Subcutaneous adipose tissue (tissue), 4 donors: ENCODE results near the gene NLK. TPM values are rescaled to one million over a fixed set of nuclear protein-coding genes. Genes with fewer than 3 reads are reported as not detected.

Source experiments
- total RNA-seq, 4 donors: library from RNA; depleted of rRNA; stranded (reverse); fragments of >200 nt; gene quantifications; one replicate each; pipeline ENCODE4 v1.1.0, GENCODE V29; 2016
- TF ChIP-seq, protein P1 (sequence below): fragments of 450-650 bp; IDR thresholded peaks from one replicate; pipeline ENCODE4 v1.5.1; 2016; ENCODE audit warnings: low read depth, mild to moderate bottlenecking, control low read depth, antibody characterized with exemption, moderate library complexity

NLK gene
- total RNA-seq, 4 donors from 2014 or later: 18.1 to 33.4 (median 22.8) TPM

DNA sequence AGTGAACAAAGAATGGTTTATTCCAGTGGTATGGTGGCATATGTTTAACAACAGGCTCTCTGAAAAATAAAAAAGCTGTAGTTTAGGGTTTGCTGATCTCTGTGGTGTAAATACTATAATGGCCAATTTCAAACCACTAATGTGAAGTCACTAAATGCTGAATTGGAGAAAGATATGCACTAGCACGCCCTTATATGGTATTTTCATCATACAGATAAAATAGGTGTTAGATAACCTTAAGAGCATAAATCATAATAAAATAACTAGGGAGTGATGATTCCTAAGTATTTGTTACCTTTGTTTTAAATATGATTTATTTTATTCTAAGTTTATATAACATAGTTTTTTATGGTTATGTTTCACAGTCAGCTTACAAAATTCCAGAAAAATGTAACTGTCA is 17.2 kb downstream of the NLK start:
- TF ChIP-seq, protein P1, sequence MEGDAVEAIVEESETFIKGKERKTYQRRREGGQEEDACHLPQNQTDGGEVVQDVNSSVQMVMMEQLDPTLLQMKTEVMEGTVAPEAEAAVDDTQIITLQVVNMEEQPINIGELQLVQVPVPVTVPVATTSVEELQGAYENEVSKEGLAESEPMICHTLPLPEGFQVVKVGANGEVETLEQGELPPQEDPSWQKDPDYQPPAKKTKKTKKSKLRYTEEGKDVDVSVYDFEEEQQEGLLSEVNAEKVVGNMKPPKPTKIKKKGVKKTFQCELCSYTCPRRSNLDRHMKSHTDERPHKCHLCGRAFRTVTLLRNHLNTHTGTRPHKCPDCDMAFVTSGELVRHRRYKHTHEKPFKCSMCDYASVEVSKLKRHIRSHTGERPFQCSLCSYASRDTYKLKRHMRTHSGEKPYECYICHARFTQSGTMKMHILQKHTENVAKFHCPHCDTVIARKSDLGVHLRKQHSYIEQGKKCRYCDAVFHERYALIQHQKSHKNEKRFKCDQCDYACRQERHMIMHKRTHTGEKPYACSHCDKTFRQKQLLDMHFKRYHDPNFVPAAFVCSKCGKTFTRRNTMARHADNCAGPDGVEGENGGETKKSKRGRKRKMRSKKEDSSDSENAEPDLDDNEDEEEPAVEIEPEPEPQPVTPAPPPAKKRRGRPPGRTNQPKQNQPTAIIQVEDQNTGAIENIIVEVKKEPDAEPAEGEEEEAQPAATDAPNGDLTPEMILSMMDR: no peak

DNA sequence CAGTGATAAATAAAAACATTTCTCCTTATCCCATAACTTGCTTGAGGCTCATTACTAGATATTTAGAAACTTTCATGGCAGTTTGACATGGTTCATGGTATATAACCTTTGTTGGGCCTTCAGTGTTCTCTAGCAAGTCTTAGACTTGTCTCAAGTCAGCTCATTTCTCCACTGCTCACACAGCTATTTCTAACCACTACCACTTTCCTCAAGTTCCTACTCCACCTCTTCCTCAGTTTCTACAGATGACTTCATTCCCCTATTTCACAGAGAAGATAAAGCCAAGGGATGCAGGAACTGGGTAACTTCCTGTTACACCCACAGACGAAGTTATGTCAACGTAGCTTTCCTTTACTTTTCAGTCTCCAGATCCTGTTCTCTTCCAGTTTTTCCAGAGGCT is 23.2 kb downstream of the NLK start:
- TF ChIP-seq, protein P1: no peak

DNA sequence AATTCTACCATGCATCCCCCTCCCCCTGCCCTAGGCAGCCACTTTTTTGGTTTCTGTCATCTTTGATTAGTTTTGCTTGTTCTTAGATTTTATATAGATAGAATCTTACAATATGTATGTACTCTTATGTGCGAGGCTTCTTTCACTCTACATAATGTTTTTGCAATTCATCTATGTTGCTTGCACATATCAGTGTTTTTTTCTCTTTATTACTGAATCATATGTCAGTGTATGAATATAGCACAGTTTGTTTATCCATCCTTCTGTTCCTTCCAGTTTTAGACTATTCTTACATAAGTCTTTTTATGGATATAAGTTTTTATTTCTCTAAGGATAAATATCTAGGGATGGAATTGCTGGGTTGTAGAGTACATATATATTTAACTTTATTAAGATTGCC is 26.6 kb downstream of the NLK start:
- TF ChIP-seq, protein P1: no peak

DNA sequence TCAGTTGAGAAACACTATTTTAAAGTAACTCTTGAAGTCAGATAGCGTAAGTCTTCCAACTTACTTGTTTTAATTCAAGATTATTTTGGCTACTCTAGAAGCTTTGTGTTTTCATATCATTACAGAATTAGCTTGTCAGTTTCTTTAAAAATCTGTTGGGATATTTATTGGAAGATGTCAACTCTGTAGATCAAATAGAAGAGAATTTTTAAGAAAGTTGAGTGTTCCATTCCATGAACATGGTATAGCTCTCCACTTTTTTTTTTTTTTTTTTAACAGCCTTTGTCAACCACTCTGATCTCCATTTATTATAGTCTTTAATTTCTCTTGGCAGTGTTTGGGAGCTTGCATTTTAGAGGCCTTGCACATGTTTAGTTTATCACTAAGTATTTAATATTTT is 28.7 kb downstream of the NLK start:
- TF ChIP-seq, protein P1: no peak

DNA sequence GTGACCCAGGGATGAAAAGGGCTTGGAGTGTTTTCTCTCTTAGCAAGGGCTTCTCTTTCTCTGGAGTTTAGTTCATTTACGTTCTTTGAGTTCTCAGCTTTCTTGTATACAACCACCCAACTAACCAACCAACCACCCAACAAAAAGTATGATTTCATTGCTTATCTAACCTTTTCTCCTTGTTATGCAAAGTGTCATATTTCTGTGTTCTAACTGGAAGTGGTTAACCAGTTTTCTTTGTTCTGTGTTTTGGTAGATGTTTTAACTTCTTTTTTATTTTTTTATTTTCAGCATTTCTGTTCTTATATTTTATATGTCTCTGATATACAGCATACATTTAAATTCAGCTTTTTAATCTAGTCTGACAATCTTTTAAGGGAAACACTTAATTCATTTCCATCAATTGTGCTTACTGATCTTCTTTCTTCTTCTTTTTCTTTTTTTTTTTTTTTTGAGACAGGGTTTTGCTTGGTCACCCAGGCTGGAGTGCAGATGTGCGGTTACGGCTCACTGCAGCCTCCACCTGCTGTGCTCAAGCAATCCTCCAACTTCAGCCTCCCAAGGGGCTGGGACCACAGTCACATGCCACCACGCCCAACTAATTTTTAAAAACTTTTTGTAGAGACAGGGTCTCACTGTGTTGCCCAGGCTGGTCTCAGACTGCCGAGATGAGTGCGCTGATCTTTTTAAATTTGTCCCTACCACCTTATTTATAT is 29.6 kb downstream of the NLK start:
- TF ChIP-seq, protein P1: no peak

DNA sequence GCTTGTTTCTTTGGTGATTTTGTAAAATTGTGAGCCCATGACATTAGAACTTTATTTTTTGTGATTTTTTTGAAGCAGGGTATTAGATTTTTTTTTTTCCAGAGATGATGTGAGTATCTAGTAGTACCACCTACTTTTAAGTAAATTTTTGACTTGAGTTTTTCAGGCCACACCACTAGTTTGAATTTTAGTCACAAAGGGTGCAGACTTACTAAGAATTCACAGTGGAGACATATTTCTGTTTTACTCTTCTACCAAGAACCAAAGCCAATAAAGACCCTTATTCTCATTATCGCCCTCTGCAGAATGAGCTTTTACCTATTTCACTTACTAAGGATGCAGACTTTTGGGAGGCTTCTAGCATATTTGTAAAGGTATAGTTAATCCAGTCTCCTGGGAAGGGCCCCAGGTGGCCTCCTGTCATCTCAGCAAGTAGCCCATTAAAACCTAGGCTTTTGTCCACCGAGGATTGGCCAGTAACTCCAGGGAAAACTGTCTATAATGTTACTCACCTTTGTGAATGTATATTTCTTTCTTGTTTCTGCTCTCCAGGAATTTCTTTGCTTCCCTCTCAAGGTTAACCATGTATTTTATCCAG is 30.6 kb downstream of the NLK start:
- TF ChIP-seq, protein P1: no peak

DNA sequence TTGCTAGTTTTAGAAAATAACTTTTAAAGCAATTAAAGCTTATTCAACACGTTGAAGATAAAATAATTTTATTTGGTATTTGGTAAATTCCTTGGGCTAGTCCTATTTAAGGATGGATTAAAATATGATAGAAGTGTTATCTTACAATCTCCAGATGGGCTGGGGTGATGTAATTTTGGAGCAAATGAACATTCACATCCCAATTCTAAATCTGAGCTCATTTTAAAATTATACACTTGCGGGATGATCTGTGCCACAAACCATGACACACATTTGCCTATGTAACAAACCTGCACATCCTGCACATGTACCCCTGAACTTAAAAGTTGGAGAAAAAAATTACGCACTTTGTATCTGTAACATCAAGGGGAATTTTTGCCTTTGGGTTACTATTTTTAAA is 31.5 kb downstream of the NLK start:
- TF ChIP-seq, protein P1: no peak
